ENCODE measurements around the gene ACTR6.
A peak's percentile ranks its signal among the peaks of the same experiment; 100 is the strongest.

Gene ACTR6

GRCh38 chr12:100200463-100201181 lies at the start of gene ACTR6:
ACTR6 (plus strand) TSS chr12:100200815; CDS start chr12:100200852, 37 bp downstream.
- peak within 1 kb of the TSS; percentile 68 for H3K27ac ChIP-seq (ENCODE audit: low read length)
- H3K4me1 ChIP-seq (ENCODE audit: control insufficient read depth in 1 of 2, insufficient read depth in 2 of 2, low read length in 2 of 2) = peaks cover 5 to 19% of the 10 kb centered on the region in 2 donors
- H3K4me3 ChIP-seq (ENCODE audit: low read depth in 1 of 2, low read length in 2 of 2) = peak within 1 kb of the TSS; percentile 77 to 95
- H3K9me3 ChIP-seq (ENCODE audit: control insufficient read depth in 1 of 2, low read length in 2 of 2) = no peaks in the 10 kb centered on the region
- H3K27me3 ChIP-seq (ENCODE audit: low read depth, low read length) = no peaks in the 10 kb centered on the region
- no peaks in the 10 kb centered on the region for H3K36me3 ChIP-seq (ENCODE audit: control insufficient read depth in 1 of 2, insufficient read depth in 2 of 2, low read length in 2 of 2)

- no peaks in the 10 kb centered on the region for H3K9me3 ChIP-seq (ENCODE audit: control insufficient read depth in 1 of 2, low read length in 2 of 2)
- no peaks in the 10 kb centered on the region for H3K36me3 ChIP-seq (ENCODE audit: control insufficient read depth in 1 of 2, insufficient read depth in 2 of 2, low read length in 2 of 2)
- H3K4me1 ChIP-seq (ENCODE audit: control insufficient read depth in 1 of 2, insufficient read depth in 2 of 2, low read length in 2 of 2) = no peaks in the 10 kb centered on the region
- H3K27me3 ChIP-seq (ENCODE audit: low read depth, low read length) = no peaks in the 10 kb centered on the region
- H3K4me3 ChIP-seq (ENCODE audit: low read depth in 1 of 2, low read length in 2 of 2) = no peak overlapping the region
- H3K27ac ChIP-seq (ENCODE audit: low read length) = no peak overlapping the region
These were observed 48.8 kb upstream of the ACTR6 start for GRCh38 chr12:100151769-100152168.

DNA sequence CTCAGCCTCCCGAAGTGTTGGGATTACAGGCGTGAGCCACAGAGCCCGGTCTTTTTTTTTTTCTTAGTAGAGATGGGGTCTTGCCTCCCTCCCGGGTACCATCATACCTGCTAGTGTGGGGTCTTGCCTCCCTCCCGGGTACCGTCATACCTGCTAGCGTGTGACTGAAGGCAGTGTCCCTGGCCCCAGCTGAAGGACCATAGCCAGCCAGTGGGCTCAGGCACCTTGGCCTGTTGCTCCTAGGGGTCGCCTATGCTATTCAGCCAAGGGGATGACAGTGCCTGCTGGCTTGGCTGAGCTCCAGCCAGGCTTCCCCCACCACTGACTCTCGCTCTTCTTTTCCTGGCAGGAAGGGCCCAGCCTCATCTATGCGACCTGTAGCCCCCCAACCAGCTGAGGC lies 47.5 kb upstream of the ACTR6 start:
- H3K4me1 ChIP-seq (ENCODE audit: control insufficient read depth in 1 of 2, insufficient read depth in 2 of 2, low read length in 2 of 2) = no peaks in the 10 kb centered on the region
- no peaks in the 10 kb centered on the region for H3K27me3 ChIP-seq (ENCODE audit: low read depth, low read length)
- no peak overlapping the region for H3K27ac ChIP-seq (ENCODE audit: low read length)
- H3K9me3 ChIP-seq (ENCODE audit: control insufficient read depth in 1 of 2, low read length in 2 of 2) = no peaks in the 10 kb centered on the region
- no peaks in the 10 kb centered on the region for H3K36me3 ChIP-seq (ENCODE audit: control insufficient read depth in 1 of 2, insufficient read depth in 2 of 2, low read length in 2 of 2)
- H3K4me3 ChIP-seq (ENCODE audit: low read depth in 1 of 2, low read length in 2 of 2) = no peak overlapping the region

- H3K9me3 ChIP-seq (ENCODE audit: control insufficient read depth in 1 of 2, low read length in 2 of 2) = no peaks in the 10 kb centered on the region
- H3K27ac ChIP-seq (ENCODE audit: low read length) = no peak overlapping the region
- no peaks in the 10 kb centered on the region for H3K36me3 ChIP-seq (ENCODE audit: control insufficient read depth in 1 of 2, insufficient read depth in 2 of 2, low read length in 2 of 2)
- no peaks in the 10 kb centered on the region for H3K4me1 ChIP-seq (ENCODE audit: control insufficient read depth in 1 of 2, insufficient read depth in 2 of 2, low read length in 2 of 2)
- no peaks in the 10 kb centered on the region for H3K27me3 ChIP-seq (ENCODE audit: low read depth, low read length)
- H3K4me3 ChIP-seq (ENCODE audit: low read depth in 1 of 2, low read length in 2 of 2) = no peak overlapping the region
These were observed 46.0 kb upstream of the ACTR6 start for GRCh38 chr12:100154474-100155247.

GRCh38 chr12:100156731-100157426 lies 43.7 kb upstream of the ACTR6 start:
- no peaks in the 10 kb centered on the region for H3K36me3 ChIP-seq (ENCODE audit: control insufficient read depth in 1 of 2, insufficient read depth in 2 of 2, low read length in 2 of 2)
- H3K4me1 ChIP-seq (ENCODE audit: control insufficient read depth in 1 of 2, insufficient read depth in 2 of 2, low read length in 2 of 2) = no peaks in the 10 kb centered on the region
- H3K9me3 ChIP-seq (ENCODE audit: control insufficient read depth in 1 of 2, low read length in 2 of 2) = no peaks in the 10 kb centered on the region
- H3K27ac ChIP-seq (ENCODE audit: low read length) = no peak overlapping the region
- H3K4me3 ChIP-seq (ENCODE audit: low read depth in 1 of 2, low read length in 2 of 2) = no peak overlapping the region
- no peaks in the 10 kb centered on the region for H3K27me3 ChIP-seq (ENCODE audit: low read depth, low read length)

- H3K36me3 ChIP-seq (ENCODE audit: control insufficient read depth in 1 of 2, insufficient read depth in 2 of 2, low read length in 2 of 2) = no peaks in the 10 kb centered on the region
- H3K27ac ChIP-seq (ENCODE audit: low read length) = no peak overlapping the region
- no peaks in the 10 kb centered on the region for H3K9me3 ChIP-seq (ENCODE audit: control insufficient read depth in 1 of 2, low read length in 2 of 2)
- H3K4me1 ChIP-seq (ENCODE audit: control insufficient read depth in 1 of 2, insufficient read depth in 2 of 2, low read length in 2 of 2) = no peaks in the 10 kb centered on the region
- H3K27me3 ChIP-seq (ENCODE audit: low read depth, low read length) = no peaks in the 10 kb centered on the region
- no peak overlapping the region for H3K4me3 ChIP-seq (ENCODE audit: low read depth in 1 of 2, low read length in 2 of 2)
These were observed 43.2 kb upstream of the ACTR6 start for GRCh38 chr12:100157427-100157821.

DNA sequence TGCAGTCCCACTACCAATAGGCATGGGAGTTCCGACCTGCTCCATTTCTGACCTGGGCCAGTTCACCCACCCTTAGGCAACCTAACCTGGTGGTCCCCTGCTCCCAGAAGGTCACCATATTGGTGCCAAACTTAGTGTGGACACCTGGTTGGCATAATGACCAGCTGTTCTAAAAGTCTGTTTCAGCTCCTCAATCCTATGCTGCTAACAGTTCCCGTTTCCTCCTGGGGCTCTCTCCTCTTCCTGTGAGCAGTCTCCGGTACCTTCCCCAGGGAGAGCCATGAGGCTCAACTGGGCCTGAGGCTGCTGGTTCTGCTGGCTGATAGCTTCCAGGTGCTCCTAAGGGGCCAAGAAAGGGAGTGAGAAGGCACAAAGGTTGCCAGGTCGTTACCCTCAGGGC lies 42.1 kb upstream of the ACTR6 start:
- H3K27ac ChIP-seq (ENCODE audit: low read length) = no peak overlapping the region

GRCh38 chr12:100159391-100160104 lies 41.1 kb upstream of the ACTR6 start:
- Histone ChIP-seq H3K27me3 (ENCODE audit: low read depth, low read length) (no peaks in the 10 kb centered on the region), H3K9me3 (ENCODE audit: control insufficient read depth in 1 of 2, low read length in 2 of 2) (no peaks in the 10 kb centered on the region), H3K4me1 (ENCODE audit: control insufficient read depth in 1 of 2, insufficient read depth in 2 of 2, low read length in 2 of 2) (no peaks in the 10 kb centered on the region), H3K27ac (ENCODE audit: low read length) (no peak overlapping the region), H3K4me3 (ENCODE audit: low read depth in 1 of 2, low read length in 2 of 2) (no peak overlapping the region), H3K36me3 (ENCODE audit: control insufficient read depth in 1 of 2, insufficient read depth in 2 of 2, low read length in 2 of 2) (no peaks in the 10 kb centered on the region)

More for the DNA sequence above, 42.1 kb upstream of the ACTR6 start:
- Histone ChIP-seq H3K9me3 (ENCODE audit: control insufficient read depth in 1 of 2, low read length in 2 of 2) (no peaks in the 10 kb centered on the region), H3K27me3 (ENCODE audit: low read depth, low read length) (no peaks in the 10 kb centered on the region), H3K36me3 (ENCODE audit: control insufficient read depth in 1 of 2, insufficient read depth in 2 of 2, low read length in 2 of 2) (no peaks in the 10 kb centered on the region), H3K4me1 (ENCODE audit: control insufficient read depth in 1 of 2, insufficient read depth in 2 of 2, low read length in 2 of 2) (no peaks in the 10 kb centered on the region), H3K4me3 (ENCODE audit: low read depth in 1 of 2, low read length in 2 of 2) (no peak overlapping the region)

GRCh38 chr12:100163416-100164152 lies 37.0 kb upstream of the ACTR6 start:
- Histone ChIP-seq H3K4me1 (ENCODE audit: control insufficient read depth in 1 of 2, insufficient read depth in 2 of 2, low read length in 2 of 2) (no peaks in the 10 kb centered on the region), H3K9me3 (ENCODE audit: control insufficient read depth in 1 of 2, low read length in 2 of 2) (no peaks in the 10 kb centered on the region), H3K27me3 (ENCODE audit: low read depth, low read length) (no peaks in the 10 kb centered on the region), H3K4me3 (ENCODE audit: low read depth in 1 of 2, low read length in 2 of 2) (peak overlapping the region; percentile 33 to 47), H3K27ac (ENCODE audit: low read length) (peak overlapping the region; percentile 31), H3K36me3 (ENCODE audit: control insufficient read depth in 1 of 2, insufficient read depth in 2 of 2, low read length in 2 of 2) (no peaks in the 10 kb centered on the region)

DNA sequence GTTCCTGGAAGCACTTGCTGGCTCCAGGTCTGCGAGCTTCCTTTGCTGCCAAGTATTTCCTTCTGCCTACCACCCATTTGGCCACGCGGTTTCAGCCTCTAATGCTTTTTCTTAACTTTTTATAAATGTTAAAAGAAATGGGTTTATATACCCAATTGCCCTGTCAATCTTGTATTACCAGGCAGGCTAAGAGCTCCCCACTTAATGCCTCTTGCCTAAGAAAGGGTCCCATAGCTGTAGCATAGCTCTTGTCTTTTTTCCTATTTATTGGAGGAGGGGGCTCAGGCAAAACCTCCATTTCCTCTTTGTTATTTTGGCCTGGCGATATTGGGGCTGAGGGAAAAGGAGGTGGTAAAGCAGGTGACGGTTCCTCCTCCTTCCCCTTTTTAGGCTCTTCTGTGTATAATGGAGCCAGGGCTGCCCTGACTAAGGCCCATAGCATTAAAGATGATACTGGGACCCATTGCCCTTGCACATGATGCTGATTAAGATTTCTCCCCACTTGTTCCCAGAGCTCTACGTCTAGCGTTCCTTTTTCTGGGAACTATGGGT lies 36.4 kb upstream of the ACTR6 start:
- Histone ChIP-seq H3K4me1 (ENCODE audit: control insufficient read depth in 1 of 2, insufficient read depth in 2 of 2, low read length in 2 of 2) (no peaks in the 10 kb centered on the region), H3K36me3 (ENCODE audit: control insufficient read depth in 1 of 2, insufficient read depth in 2 of 2, low read length in 2 of 2) (no peaks in the 10 kb centered on the region), H3K27ac (ENCODE audit: low read length) (no peak overlapping the region), H3K9me3 (ENCODE audit: control insufficient read depth in 1 of 2, low read length in 2 of 2) (no peaks in the 10 kb centered on the region), H3K4me3 (ENCODE audit: low read depth in 1 of 2, low read length in 2 of 2) (peak overlapping the region; percentile 33 to 47), H3K27me3 (ENCODE audit: low read depth, low read length) (no peaks in the 10 kb centered on the region)
